Activated T-cell treated with anti-CD3 and anti-CD28 coated beads for 4 hours (primary cell): ENCODE measurements around the gene HEMK1.

ENCODE experiments used
- DNase-seq: peaks from one replicate; pipeline ENCODE4 v3.0.0-alpha.2; 2020

The HEMK1 gene

GRCh38 chr3:50617096-50617791, 47.9 kb downstream of the HEMK1 start, which contains the start of gene MAPKAPK3:
TSS of gene MAPKAPK3 (plus strand) at chr3:50617151. CDS start at chr3:50617566, 415 bp downstream.
- DNase-seq, result no peak

GRCh38 chr3:50617911-50618481, 48.7 kb downstream of the HEMK1 start:
- DNase-seq, result no peak

- no peak for DNase-seq
These were observed 51.1 kb downstream of the HEMK1 start for GRCh38 chr3:50620420-50620819.

GRCh38 chr3:50620820-50621219, 51.5 kb downstream of the HEMK1 start:
- DNase-seq, result no peak

GRCh38 chr3:50622881-50623280, 53.6 kb downstream of the HEMK1 start:
- no peak for DNase-seq

GRCh38 chr3:50623840-50624474, 54.6 kb downstream of the HEMK1 start:
- DNase-seq, result no peak

GRCh38 chr3:50624634-50625033, 55.3 kb downstream of the HEMK1 start:
- no peak for DNase-seq

GRCh38 chr3:50625231-50626182, 56.2 kb downstream of the HEMK1 start:
- no peak for DNase-seq

GRCh38 chr3:50626401-50626800, 57.1 kb downstream of the HEMK1 start:
- DNase-seq, result no peak

- no peak for DNase-seq
These were observed 58.2 kb downstream of the HEMK1 start for GRCh38 chr3:50627407-50628051.

- DNase-seq, result no peak
These were observed 59.3 kb downstream of the HEMK1 start for GRCh38 chr3:50628601-50629000.

- no peak for DNase-seq
These were observed 61.1 kb downstream of the HEMK1 start for GRCh38 chr3:50630394-50630793.

- DNase-seq, result no peak
These were observed 61.6 kb downstream of the HEMK1 start for GRCh38 chr3:50630877-50631276.

GRCh38 chr3:50632450-50632849, 63.1 kb downstream of the HEMK1 start:
- no peak for DNase-seq

GRCh38 chr3:50633230-50633790, 64.0 kb downstream of the HEMK1 start:
- no peak for DNase-seq

GRCh38 chr3:50635066-50635465, 65.7 kb downstream of the HEMK1 start:
- DNase-seq, result no peak

- DNase-seq, result no peak
These were observed 67.7 kb downstream of the HEMK1 start for GRCh38 chr3:50637011-50637410.

GRCh38 chr3:50637945-50638344, 68.6 kb downstream of the HEMK1 start:
- DNase-seq, result no peak

- DNase-seq, result no peak
These were observed 69.8 kb downstream of the HEMK1 start for GRCh38 chr3:50639055-50639494.

GRCh38 chr3:50642382-50642781, 73.1 kb downstream of the HEMK1 start:
- DNase-seq, result no peak

GRCh38 chr3:50644561-50644960, 75.2 kb downstream of the HEMK1 start:
- no peak for DNase-seq

- no peak for DNase-seq
These were observed 76.1 kb downstream of the HEMK1 start for GRCh38 chr3:50645378-50645777.
